ENCODE results near the gene PROM2.

Gene PROM2

GRCh38 chr2:95332036-95332435 is 57.8 kb downstream of the PROM2 start:
- H3K27ac Mint-ChIP-seq = no peak overlapping the region
- H3K36me3 Mint-ChIP-seq (ENCODE audit: low read depth) = no peaks in the 10 kb centered on the region
- no peaks in the 10 kb centered on the region for H3K9me3 Mint-ChIP-seq
- no peaks in the 10 kb centered on the region for H3K4me1 Mint-ChIP-seq (ENCODE audit: low read depth)
- no peaks in the 10 kb centered on the region for H3K27me3 Mint-ChIP-seq
- no peak overlapping the region for H3K4me3 Mint-ChIP-seq
- intact Hi-C loops (cut with micrococcal nuclease) = no loop called here

DNA sequence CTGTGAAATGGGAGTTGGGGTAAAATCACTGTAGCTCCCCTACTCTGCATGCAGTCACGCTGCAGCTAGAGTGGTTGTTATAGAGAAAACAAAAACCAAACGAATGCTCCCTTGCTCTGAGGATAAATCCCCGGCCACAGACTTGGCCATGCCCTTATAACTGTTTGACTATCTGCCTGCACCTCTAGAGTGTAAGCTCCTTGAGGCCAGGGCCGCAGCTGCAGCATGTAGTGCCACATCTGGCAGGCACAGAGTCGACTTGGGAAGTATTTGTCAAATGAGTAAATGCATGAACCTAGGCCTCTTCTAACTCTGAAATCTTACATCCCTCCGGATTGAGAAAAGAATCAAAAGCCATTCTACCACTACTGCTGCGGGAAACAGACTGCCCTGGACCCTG is 58.8 kb downstream of the PROM2 start:
- no peaks in the 10 kb centered on the region for H3K9me3 Mint-ChIP-seq
- H3K27me3 Mint-ChIP-seq = no peaks in the 10 kb centered on the region
- intact Hi-C loops (cut with micrococcal nuclease) = no loop called here
- H3K4me1 Mint-ChIP-seq (ENCODE audit: low read depth) = no peaks in the 10 kb centered on the region
- no peak overlapping the region for H3K27ac Mint-ChIP-seq
- H3K36me3 Mint-ChIP-seq (ENCODE audit: low read depth) = no peaks in the 10 kb centered on the region
- H3K4me3 Mint-ChIP-seq = no peak overlapping the region

GRCh38 chr2:95333888-95334338 is 59.7 kb downstream of the PROM2 start:
- no peaks in the 10 kb centered on the region for H3K9me3 Mint-ChIP-seq
- intact Hi-C loops (cut with micrococcal nuclease) = no loop called here
- no peaks in the 10 kb centered on the region for H3K4me1 Mint-ChIP-seq (ENCODE audit: low read depth)
- no peaks in the 10 kb centered on the region for H3K36me3 Mint-ChIP-seq (ENCODE audit: low read depth)
- no peaks in the 10 kb centered on the region for H3K27me3 Mint-ChIP-seq
- no peak overlapping the region for H3K27ac Mint-ChIP-seq
- H3K4me3 Mint-ChIP-seq = no peak overlapping the region

DNA sequence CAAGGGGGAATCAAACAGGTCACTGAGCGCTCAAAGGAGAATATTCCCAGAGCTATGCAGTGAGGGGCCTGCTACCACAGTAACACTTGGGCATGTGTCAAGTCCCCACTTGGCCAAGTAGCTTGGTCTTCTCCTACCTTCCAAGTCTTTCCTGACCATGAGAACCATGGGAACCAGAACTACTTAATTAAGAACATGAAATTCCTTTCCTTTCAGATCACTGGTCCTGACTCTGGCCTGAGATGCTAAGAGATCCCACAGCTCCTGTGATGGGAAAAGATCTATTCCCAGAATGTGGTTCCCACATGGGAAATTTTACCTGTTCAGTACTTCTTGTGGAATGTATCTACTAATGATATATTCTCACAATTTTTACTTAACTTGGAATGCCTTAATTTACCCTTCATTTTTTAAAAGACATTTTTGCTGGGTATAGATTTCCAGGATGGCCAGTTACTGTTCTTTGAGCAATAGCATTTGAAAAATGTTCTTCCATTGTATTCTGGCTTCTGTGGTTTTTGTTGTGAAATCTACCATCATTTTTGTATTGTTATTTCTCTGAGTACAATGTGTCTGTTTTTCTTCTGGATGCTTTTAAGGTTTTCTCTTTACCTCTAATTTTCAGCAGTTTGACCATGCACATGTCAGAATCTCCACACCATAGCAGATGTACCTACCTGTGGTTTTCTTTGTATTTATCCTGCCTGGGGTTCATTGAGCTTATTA is 60.8 kb downstream of the PROM2 start:
- H3K27ac Mint-ChIP-seq = no peak overlapping the region
- no peaks in the 10 kb centered on the region for H3K36me3 Mint-ChIP-seq (ENCODE audit: low read depth)
- H3K4me1 Mint-ChIP-seq (ENCODE audit: low read depth) = no peaks in the 10 kb centered on the region
- H3K27me3 Mint-ChIP-seq = no peaks in the 10 kb centered on the region
- no peak overlapping the region for H3K4me3 Mint-ChIP-seq
- no peaks in the 10 kb centered on the region for H3K9me3 Mint-ChIP-seq
- intact Hi-C loops (cut with micrococcal nuclease) = no loop called here

- H3K36me3 Mint-ChIP-seq (ENCODE audit: low read depth) = no peaks in the 10 kb centered on the region
- H3K9me3 Mint-ChIP-seq = no peaks in the 10 kb centered on the region
- no peaks in the 10 kb centered on the region for H3K27me3 Mint-ChIP-seq
- no peak overlapping the region for H3K4me3 Mint-ChIP-seq
- no peaks in the 10 kb centered on the region for H3K4me1 Mint-ChIP-seq (ENCODE audit: low read depth)
- intact Hi-C loops (cut with micrococcal nuclease) = no loop called here
- no peak overlapping the region for H3K27ac Mint-ChIP-seq
These were observed 62.2 kb downstream of the PROM2 start for GRCh38 chr2:95336406-95336805.

GRCh38 chr2:95337829-95338228 is 63.6 kb downstream of the PROM2 start:
- Mint-ChIP-seq H3K27ac (no peak overlapping the region), H3K36me3 (ENCODE audit: low read depth) (no peaks in the 10 kb centered on the region), H3K9me3 (no peaks in the 10 kb centered on the region), H3K4me3 (no peak overlapping the region), H3K27me3 (peaks cover 5% of the 10 kb centered on the region), H3K4me1 (ENCODE audit: low read depth) (no peaks in the 10 kb centered on the region)
- intact Hi-C loops (cut with micrococcal nuclease) = no loop called here
